Ovary (tissue), 3 donors: Measurements from ENCODE around the gene PALLD.

Experiments used
- EP300 ChIP-seq: sonication (generic); formaldehyde crosslinking; IDR thresholded peaks from one replicate; pipeline ENCODE4 v1.6.1; 2017; ENCODE audit warnings: antibody characterized with exemption
- POLR2A ChIP-seq: fragments of 450-650 bp; IDR thresholded peaks from one replicate; pipeline ENCODE4 v1.6.1; 2017; ENCODE audit warnings: antibody characterized with exemption, mild to moderate bottlenecking, moderate library complexity
- TF ChIP-seq, protein P1 (sequence below), 3 donors: fragments of 450-650 bp in 2 of 3; fragments of 200-600 bp in 1 of 3; IDR thresholded peaks; one replicate each; pipeline versions ENCODE4 v1.5.1 to v1.8.0; 2016 to 2022; ENCODE audit warnings: antibody characterized with exemption in 3 of 3, mild to moderate bottlenecking in 1 of 3
- donor health status: DM: no; HTN: no; CAD: no.

DNA sequence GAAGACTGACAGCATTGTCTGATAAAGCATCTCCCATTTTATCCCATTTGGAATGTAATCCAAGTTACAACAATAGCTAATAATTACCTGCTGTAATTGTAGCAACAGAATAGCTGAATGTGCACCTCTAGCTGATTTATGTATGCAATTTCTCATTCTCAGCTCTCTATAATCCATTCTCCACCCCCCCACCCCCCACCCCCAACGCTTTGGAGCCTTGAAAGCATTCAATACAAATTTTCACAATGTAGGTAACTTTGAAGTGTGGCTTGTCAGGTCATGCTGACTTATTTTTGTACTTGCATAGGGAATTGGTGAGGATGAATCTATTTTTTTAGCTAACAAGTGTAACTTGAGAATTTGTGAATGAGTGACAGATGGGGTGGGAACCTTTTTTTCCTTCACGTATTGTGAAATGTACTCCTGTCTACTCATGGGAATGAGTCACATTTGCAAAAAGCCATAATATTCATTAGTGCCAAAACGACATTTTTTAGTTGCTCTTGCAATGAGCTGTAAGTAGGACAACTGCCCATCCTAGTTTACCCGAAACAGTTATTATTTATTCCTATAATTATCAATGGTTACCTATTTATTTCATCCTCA is 159.3 kb downstream of the PALLD start:
- TF ChIP-seq, protein P1, sequence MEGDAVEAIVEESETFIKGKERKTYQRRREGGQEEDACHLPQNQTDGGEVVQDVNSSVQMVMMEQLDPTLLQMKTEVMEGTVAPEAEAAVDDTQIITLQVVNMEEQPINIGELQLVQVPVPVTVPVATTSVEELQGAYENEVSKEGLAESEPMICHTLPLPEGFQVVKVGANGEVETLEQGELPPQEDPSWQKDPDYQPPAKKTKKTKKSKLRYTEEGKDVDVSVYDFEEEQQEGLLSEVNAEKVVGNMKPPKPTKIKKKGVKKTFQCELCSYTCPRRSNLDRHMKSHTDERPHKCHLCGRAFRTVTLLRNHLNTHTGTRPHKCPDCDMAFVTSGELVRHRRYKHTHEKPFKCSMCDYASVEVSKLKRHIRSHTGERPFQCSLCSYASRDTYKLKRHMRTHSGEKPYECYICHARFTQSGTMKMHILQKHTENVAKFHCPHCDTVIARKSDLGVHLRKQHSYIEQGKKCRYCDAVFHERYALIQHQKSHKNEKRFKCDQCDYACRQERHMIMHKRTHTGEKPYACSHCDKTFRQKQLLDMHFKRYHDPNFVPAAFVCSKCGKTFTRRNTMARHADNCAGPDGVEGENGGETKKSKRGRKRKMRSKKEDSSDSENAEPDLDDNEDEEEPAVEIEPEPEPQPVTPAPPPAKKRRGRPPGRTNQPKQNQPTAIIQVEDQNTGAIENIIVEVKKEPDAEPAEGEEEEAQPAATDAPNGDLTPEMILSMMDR (IDR thresholded peaks at IDR 0.05), result no peak
- TF ChIP-seq POLR2A (no peak), EP300 (no peak)
